ENCODE data around the gene RAP1GAP. TPM values are rescaled to one million over a fixed set of nuclear protein-coding genes. Genes with fewer than 3 reads are reported as not detected.

The RAP1GAP gene
- total and polyA plus RNA-seq, 2 of the 13 experiments (the other 11 are each of a cell fraction or from before 2014, with no cell fraction given): 11.9 to 37.5 TPM

- TF ChIP-seq IRX3 (CRISPR knock-in tag; IDR thresholded peaks at IDR 0.05; ENCODE audit: borderline replicate concordance, low read depth) (no peak), PAWR (CRISPR knock-in tag; IDR thresholded peaks at IDR 0.05; ENCODE audit: borderline replicate concordance) (no peak), ZSCAN21 (CRISPR knock-in tag; IDR thresholded peaks at IDR 0.05; ENCODE audit: borderline replicate concordance) (no peak), ZNF354B (CRISPR knock-in tag; IDR thresholded peaks at IDR 0.05) (no peak), ONECUT2 (CRISPR knock-in tag; IDR thresholded peaks at IDR 0.05) (no peak), ZNF547 (CRISPR knock-in tag; IDR thresholded peaks at IDR 0.05) (no peak), ZNF329 (CRISPR knock-in tag; IDR thresholded peaks at IDR 0.05; ENCODE audit: low read depth) (0 out of 2 replicates have a peak, but pooled peaks have one; percentile 20), NKX3-1 (CRISPR knock-in tag; IDR thresholded peaks at IDR 0.05) (no peak), EED (CRISPR knock-in tag; IDR thresholded peaks at IDR 0.05) (peak; percentile 54; the same call in 1 of the 2 replicates), REL (CRISPR knock-in tag; conservative IDR thresholded peaks at IDR 0.05) (no peak), ZNF431 (CRISPR knock-in tag; IDR thresholded peaks at IDR 0.05; ENCODE audit: borderline replicate concordance, low read depth) (no peak), ZNF251 (CRISPR knock-in tag; IDR thresholded peaks at IDR 0.05) (no peak), ZMYM2 (CRISPR knock-in tag; IDR thresholded peaks at IDR 0.05) (no peak), TIGD3 (CRISPR knock-in tag; IDR thresholded peaks at IDR 0.05; ENCODE audit: borderline replicate concordance) (no peak), TOPORS (CRISPR knock-in tag; IDR thresholded peaks at IDR 0.05) (no peak), TRAFD1 (CRISPR knock-in tag; IDR thresholded peaks at IDR 0.05; ENCODE audit: borderline replicate concordance) (no peak), ZNF709 (CRISPR knock-in tag; IDR thresholded peaks at IDR 0.05) (no peak), NONO (IDR thresholded peaks at IDR 0.05) (no peak), NONO (CRISPR knock-in tag; conservative IDR thresholded peaks at IDR 0.05) (peak; percentile 35; the same call in 1 of the 2 replicates), ZFP41 (CRISPR knock-in tag; IDR thresholded peaks at IDR 0.05; ENCODE audit: borderline replicate concordance) (no peak)
- TF ChIP-seq, protein P1, sequence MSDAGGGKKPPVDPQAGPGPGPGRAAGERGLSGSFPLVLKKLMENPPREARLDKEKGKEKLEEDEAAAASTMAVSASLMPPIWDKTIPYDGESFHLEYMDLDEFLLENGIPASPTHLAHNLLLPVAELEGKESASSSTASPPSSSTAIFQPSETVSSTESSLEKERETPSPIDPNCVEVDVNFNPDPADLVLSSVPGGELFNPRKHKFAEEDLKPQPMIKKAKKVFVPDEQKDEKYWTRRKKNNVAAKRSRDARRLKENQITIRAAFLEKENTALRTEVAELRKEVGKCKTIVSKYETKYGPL (CRISPR knock-in tag; IDR thresholded peaks at IDR 0.05): no peak
- TF ChIP-seq, protein P2, sequence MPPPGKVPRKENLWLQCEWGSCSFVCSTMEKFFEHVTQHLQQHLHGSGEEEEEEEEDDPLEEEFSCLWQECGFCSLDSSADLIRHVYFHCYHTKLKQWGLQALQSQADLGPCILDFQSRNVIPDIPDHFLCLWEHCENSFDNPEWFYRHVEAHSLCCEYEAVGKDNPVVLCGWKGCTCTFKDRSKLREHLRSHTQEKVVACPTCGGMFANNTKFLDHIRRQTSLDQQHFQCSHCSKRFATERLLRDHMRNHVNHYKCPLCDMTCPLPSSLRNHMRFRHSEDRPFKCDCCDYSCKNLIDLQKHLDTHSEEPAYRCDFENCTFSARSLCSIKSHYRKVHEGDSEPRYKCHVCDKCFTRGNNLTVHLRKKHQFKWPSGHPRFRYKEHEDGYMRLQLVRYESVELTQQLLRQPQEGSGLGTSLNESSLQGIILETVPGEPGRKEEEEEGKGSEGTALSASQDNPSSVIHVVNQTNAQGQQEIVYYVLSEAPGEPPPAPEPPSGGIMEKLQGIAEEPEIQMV (CRISPR knock-in tag; IDR thresholded peaks at IDR 0.05; ENCODE audit: low read depth): no peak
- TF ChIP-seq, protein P3, sequence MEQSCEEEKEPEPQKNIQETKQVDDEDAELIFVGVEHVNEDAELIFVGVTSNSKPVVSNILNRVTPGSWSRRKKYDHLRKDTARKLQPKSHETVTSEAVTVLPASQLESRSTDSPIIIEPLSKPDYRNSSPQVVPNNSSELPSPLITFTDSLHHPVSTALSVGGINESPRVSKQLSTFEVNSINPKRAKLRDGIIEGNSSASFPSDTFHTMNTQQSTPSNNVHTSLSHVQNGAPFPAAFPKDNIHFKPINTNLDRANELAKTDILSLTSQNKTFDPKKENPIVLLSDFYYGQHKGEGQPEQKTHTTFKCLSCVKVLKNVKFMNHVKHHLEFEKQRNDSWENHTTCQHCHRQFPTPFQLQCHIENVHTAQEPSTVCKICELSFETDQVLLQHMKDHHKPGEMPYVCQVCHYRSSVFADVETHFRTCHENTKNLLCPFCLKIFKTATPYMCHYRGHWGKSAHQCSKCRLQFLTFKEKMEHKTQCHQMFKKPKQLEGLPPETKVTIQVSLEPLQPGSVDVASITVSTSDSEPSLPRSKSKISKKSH (CRISPR knock-in tag; IDR thresholded peaks at IDR 0.05; ENCODE audit: borderline replicate concordance): no peak
Measured at GRCh38 chr1:21651214-21652042, 17.7 kb downstream of the RAP1GAP start (continued).

Measured in HepG2 (cell line).